8988T (cell line): ENCODE measurements around the gene PKP1.

Source experiments
- DNase-seq: peaks from one replicate; pipeline ENCODE4 v3.0.0; 2011

Gene PKP1

GRCh38 chr1:201310251-201310985 lies 27.1 kb downstream of the PKP1 start:
- no peak for DNase-seq

GRCh38 chr1:201310986-201311355 lies 27.7 kb downstream of the PKP1 start:
- DNase-seq = no peak

- no peak for DNase-seq
These were observed 28.2 kb downstream of the PKP1 start for GRCh38 chr1:201311356-201312011.

- DNase-seq = no peak
These were observed 29.0 kb downstream of the PKP1 start for GRCh38 chr1:201312298-201312697.

GRCh38 chr1:201313086-201313485 lies 29.8 kb downstream of the PKP1 start:
- no peak for DNase-seq

GRCh38 chr1:201316556-201316955 lies 33.2 kb downstream of the PKP1 start:
- DNase-seq = no peak

GRCh38 chr1:201317551-201317950 lies 34.2 kb downstream of the PKP1 start:
- DNase-seq = no peak

GRCh38 chr1:201318504-201319340 lies 35.4 kb downstream of the PKP1 start:
- DNase-seq = no peak

- no peak for DNase-seq
These were observed 36.3 kb downstream of the PKP1 start for GRCh38 chr1:201319631-201320030.

GRCh38 chr1:201320168-201320788 lies 37.0 kb downstream of the PKP1 start:
- DNase-seq = no peak

- DNase-seq = no peak
These were observed 38.6 kb downstream of the PKP1 start for GRCh38 chr1:201321826-201322390.

GRCh38 chr1:201322653-201323510 lies 39.6 kb downstream of the PKP1 start:
- no peak for DNase-seq

- no peak for DNase-seq
These were observed 41.0 kb downstream of the PKP1 start for GRCh38 chr1:201324306-201324705.

GRCh38 chr1:201324821-201325677 lies 41.7 kb downstream of the PKP1 start:
- DNase-seq = no peak

GRCh38 chr1:201325678-201326060 lies 42.4 kb downstream of the PKP1 start:
- DNase-seq = no peak

GRCh38 chr1:201326710-201327109 lies 43.4 kb downstream of the PKP1 start:
- no peak for DNase-seq

GRCh38 chr1:201327687-201328240 lies 44.5 kb downstream of the PKP1 start:
- no peak for DNase-seq

- no peak for DNase-seq
These were observed 45.3 kb downstream of the PKP1 start for GRCh38 chr1:201328576-201328975.

- DNase-seq = no peak
These were observed 46.0 kb downstream of the PKP1 start for GRCh38 chr1:201329286-201329685.

- DNase-seq = no peak
These were observed 46.5 kb downstream of the PKP1 start for GRCh38 chr1:201329801-201330200.

- DNase-seq = no peak
These were observed 47.2 kb downstream of the PKP1 start for GRCh38 chr1:201330541-201330940.
